ENCODE data around the gene KLF2. TPM values are rescaled to one million over a fixed set of nuclear protein-coding genes. Genes with fewer than 3 reads are reported as not detected.

KLF2 gene
- total RNA-seq, 1 donor: 3.0 TPM

DNA sequence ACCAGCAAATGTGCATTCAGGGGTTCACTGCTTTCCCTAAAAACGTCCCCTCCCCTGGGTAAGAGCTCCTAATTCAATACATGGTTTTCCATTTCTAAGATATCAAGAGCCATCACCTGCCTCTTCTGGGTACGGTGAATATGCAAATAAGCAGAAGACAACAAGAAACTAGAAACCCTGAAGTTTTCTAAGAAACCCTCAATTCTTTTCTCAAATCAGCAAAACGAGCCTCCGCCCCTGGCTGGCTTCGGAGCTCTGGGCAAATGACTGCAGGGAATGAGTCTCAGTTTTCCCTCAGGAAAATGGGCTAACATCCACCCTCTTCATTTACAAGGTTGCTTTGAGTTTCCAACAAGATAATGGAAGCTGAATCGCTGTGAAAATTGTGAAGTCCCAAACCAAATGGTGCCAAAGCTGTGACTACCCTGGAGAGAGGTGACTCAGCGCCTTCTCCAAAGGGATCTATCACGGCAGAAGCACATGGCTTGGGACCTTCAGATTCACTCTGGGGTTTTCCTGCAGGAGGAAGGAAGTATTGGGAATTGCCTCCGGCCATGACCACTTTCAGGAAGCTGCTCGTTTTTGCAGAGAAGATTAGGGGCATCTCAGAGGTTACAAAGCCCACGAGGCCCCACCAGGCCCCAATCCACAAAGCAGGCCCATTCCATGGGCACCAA, 26.6 kb downstream of the KLF2 start:
- no peak overlapping the region for H3K4me3 ChIP-seq (ENCODE audit: low read depth, low read length)
- DNase-seq (ENCODE audit: low read depth): no peak
- TF ChIP-seq, protein P1, sequence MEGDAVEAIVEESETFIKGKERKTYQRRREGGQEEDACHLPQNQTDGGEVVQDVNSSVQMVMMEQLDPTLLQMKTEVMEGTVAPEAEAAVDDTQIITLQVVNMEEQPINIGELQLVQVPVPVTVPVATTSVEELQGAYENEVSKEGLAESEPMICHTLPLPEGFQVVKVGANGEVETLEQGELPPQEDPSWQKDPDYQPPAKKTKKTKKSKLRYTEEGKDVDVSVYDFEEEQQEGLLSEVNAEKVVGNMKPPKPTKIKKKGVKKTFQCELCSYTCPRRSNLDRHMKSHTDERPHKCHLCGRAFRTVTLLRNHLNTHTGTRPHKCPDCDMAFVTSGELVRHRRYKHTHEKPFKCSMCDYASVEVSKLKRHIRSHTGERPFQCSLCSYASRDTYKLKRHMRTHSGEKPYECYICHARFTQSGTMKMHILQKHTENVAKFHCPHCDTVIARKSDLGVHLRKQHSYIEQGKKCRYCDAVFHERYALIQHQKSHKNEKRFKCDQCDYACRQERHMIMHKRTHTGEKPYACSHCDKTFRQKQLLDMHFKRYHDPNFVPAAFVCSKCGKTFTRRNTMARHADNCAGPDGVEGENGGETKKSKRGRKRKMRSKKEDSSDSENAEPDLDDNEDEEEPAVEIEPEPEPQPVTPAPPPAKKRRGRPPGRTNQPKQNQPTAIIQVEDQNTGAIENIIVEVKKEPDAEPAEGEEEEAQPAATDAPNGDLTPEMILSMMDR (IDR thresholded peaks at IDR 0.05; ENCODE audit: insufficient read depth, low read depth, low read length): no peak

DNA sequence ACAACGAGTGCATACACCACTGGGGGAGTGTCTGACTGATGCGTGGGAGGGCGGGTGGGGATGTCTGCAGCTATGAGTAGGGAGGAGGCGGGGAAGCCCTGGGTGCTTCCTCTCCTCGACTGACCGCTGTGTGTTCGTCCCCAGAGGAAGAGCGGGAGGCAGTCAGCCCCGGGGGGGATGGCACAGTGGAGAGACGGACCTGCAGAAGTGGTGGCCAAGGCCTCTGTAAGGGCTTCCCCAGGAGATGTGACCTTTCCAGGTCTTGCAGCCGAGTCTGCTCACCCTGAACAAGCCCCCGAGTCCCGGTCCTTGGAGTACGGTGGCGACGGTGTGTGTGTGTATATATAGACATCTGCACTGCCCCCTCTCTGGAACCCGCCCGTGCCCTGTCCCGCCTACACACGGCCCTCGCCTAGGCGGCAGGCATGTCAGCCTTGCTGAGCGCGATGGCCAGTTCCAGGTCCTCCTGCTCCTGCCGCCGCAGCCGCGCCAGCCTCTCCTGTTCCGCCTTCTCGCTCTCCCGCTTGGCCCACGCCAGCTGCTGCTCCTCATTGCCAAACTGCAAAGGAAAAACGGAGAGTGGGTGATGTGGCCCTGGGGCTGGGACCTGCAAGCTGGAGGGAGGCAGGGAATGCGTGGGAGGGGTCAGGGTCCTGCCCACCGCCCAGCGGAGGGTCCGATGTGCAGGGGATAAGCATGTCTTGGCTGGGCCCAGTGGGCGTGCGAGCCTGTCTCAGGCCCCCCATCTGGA, 30.8 kb downstream of the KLF2 start:
- DNase-seq (ENCODE audit: low read depth): peak; percentile 41
- TF ChIP-seq, protein P1 (IDR thresholded peaks at IDR 0.05; ENCODE audit: insufficient read depth, low read depth, low read length): no peak

DNA sequence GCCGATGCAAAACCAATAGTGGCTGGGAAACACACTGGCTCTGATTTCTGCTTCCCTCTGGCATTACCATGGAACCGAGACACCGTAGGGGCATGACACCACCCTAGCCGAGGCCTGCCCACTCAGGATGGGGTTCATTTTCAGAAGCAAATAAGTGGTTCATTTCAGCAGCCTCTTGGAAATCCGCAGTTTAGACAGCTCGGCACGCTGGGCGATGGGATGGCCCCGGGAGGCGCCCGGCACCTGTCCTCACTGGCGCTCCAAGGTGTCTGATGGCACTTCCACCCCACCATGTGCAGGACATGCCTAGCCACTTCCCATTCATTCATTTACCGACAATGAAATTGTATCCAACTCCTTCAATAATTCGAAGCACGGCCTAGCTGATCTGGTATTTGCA, 33.8 kb downstream of the KLF2 start:
- TF ChIP-seq, protein P1 (IDR thresholded peaks at IDR 0.05; ENCODE audit: insufficient read depth, low read depth, low read length): no peak
- no peak for DNase-seq (ENCODE audit: low read depth)

More for the DNA sequence above, 30.8 kb downstream of the KLF2 start:
- no peak overlapping the region for H3K4me3 ChIP-seq (ENCODE audit: low read depth, low read length)

DNA sequence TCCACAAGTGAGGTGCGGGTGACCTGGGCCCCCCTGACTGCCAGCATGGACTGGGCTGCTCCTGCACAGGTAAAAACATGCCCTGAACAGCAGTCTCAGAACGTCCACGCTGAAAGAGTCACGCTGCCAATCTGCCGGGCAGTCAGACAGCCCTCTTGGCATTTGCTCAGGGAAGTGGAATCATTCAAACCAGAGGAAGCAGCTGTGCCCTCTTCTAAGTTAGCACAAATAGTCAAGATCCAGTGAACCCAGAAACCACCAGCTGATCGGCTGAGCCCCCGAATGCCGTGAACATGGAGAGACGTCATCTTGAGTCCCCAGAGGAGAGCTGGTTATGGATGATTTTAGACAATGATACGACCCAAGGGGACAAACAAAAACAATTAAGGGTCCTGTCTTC, 34.4 kb downstream of the KLF2 start:
- H3K4me3 ChIP-seq (ENCODE audit: low read depth, low read length): no peak overlapping the region
- no peak for DNase-seq (ENCODE audit: low read depth)

More for the DNA sequence above, 33.8 kb downstream of the KLF2 start:
- H3K4me3 ChIP-seq (ENCODE audit: low read depth, low read length): no peak overlapping the region

DNA sequence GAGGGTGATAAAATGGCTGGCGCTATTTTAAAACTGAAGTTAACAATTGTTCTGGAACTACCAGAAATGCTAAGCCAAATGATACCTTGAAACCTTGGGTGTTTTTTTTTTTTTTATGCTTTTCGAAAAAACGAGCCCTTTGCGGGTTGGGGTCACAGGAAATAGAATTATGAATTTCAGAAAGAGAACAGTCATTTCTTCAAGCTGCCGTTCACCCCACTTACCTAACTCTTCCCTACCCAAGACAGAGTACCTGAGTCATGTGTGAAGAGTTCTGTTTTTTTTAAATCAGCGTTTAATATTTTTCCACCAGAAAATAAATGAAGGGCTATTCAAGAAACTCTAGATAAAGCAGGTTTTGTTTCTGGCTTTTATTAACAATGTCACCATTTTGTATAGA, 35.3 kb downstream of the KLF2 start:
- H3K4me3 ChIP-seq (ENCODE audit: low read depth, low read length): no peak overlapping the region
- TF ChIP-seq, protein P1 (IDR thresholded peaks at IDR 0.05; ENCODE audit: insufficient read depth, low read depth, low read length): no peak
- DNase-seq (ENCODE audit: low read depth): no peak

More for the DNA sequence above, 34.4 kb downstream of the KLF2 start:
- TF ChIP-seq, protein P1 (IDR thresholded peaks at IDR 0.05; ENCODE audit: insufficient read depth, low read depth, low read length): no peak

DNA sequence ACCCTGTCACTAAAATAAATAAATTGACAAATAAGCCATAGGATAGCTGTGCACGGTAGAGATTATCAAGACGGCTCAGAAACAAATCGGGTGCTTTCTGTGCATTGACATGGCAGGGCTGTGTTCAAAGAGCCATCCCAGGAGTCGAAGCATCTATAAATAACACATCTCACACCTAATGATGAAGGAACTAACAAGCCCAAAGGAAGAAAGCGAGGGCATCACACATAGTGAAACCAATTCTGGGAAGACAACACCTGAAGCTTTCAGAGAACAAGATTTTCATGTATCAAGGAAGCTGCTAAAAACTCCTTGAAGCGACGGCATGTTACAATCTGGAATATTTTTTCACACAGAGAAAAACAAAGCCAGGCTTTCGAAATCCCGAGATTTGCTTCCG, 36.1 kb downstream of the KLF2 start:
- DNase-seq (ENCODE audit: low read depth): no peak
- TF ChIP-seq, protein P1 (IDR thresholded peaks at IDR 0.05; ENCODE audit: insufficient read depth, low read depth, low read length): no peak
- no peak overlapping the region for H3K4me3 ChIP-seq (ENCODE audit: low read depth, low read length)

Data from fibroblast of villous mesenchyme (primary cell).